HepG2 (cell line): Measurements from ENCODE around the gene HSD17B8. TPM values are rescaled to one million over a fixed set of nuclear protein-coding genes. Genes with fewer than 3 reads are reported as not detected.
A peak's percentile ranks its signal among the peaks of the same experiment; 100 is the strongest.

Source experiments
- ATF1 ChIP-seq: IDR thresholded peaks from 2 replicates; pipeline ENCODE4 v1.6.1; 2016; ENCODE audit warnings: mild to moderate bottlenecking, control low read depth
- GMEB2 ChIP-seq: IDR thresholded peaks from 2 replicates; pipeline ENCODE4 v1.6.1; 2016; ENCODE audit warnings: missing biosample characterization, missing genetic modification reagents, low read depth
- GTF3A ChIP-seq: sonication (generic); formaldehyde crosslinking; conservative IDR thresholded peaks from 2 replicates; pipeline ENCODE4 v1.4.0; 2020; ENCODE audit warnings: mild to moderate bottlenecking, missing genetic modification reagents
- HIVEP1 ChIP-seq: sonication (generic); formaldehyde crosslinking; IDR thresholded peaks from 2 replicates; pipeline ENCODE4 v1.4.0; 2020; ENCODE audit warnings: mild to moderate bottlenecking, missing genetic modification reagents
- NAIF1 ChIP-seq: sonication (generic); formaldehyde crosslinking; IDR thresholded peaks from 2 replicates; pipeline ENCODE4 v1.5.0; 2020; ENCODE audit warnings: mild to moderate bottlenecking, missing genetic modification reagents, borderline replicate concordance
- ONECUT2 ChIP-seq: sonication (generic); formaldehyde crosslinking; IDR thresholded peaks from 2 replicates; pipeline ENCODE4 v1.4.0; 2020; ENCODE audit warnings: missing genetic modification reagents
- SMYD3 ChIP-seq: sonication (generic); formaldehyde crosslinking; IDR thresholded peaks from 2 replicates; pipeline ENCODE4 v1.8.1; 2023; ENCODE audit warnings: mild to moderate bottlenecking, missing genetic modification reagents
- ZMAT3 ChIP-seq: sonication (generic); formaldehyde crosslinking; conservative IDR thresholded peaks from 2 replicates; pipeline ENCODE4 v1.7.0; 2021; ENCODE audit warnings: missing genetic modification reagents
- ZNF138 ChIP-seq: sonication (generic); formaldehyde crosslinking; IDR thresholded peaks from 2 replicates; pipeline ENCODE4 v1.5.0; 2020; ENCODE audit warnings: mild to moderate bottlenecking, low read depth, missing genetic modification reagents
- ZNF232 ChIP-seq: sonication (generic); formaldehyde crosslinking; IDR thresholded peaks from 2 replicates; pipeline ENCODE4 v1.4.0; 2020; ENCODE audit warnings: missing genetic modification reagents, borderline replicate concordance
- ZNF556 ChIP-seq: sonication (generic); formaldehyde crosslinking; IDR thresholded peaks from 2 replicates; pipeline ENCODE4 v1.4.0; 2020; ENCODE audit warnings: mild to moderate bottlenecking, missing genetic modification reagents, borderline replicate concordance
- ZNF619 ChIP-seq: sonication (generic); formaldehyde crosslinking; IDR thresholded peaks from 2 replicates; pipeline ENCODE4 v1.4.0; 2020; ENCODE audit warnings: mild to moderate bottlenecking, missing genetic modification reagents
- ZSCAN20 ChIP-seq: sonication (generic); formaldehyde crosslinking; IDR thresholded peaks from 2 replicates; pipeline ENCODE4 v1.4.0; 2020; ENCODE audit warnings: missing genetic modification reagents, mild to moderate bottlenecking, borderline replicate concordance
- ZSCAN30 ChIP-seq: sonication (generic); formaldehyde crosslinking; IDR thresholded peaks from 2 replicates; pipeline ENCODE4 v1.5.0; 2020; ENCODE audit warnings: mild to moderate bottlenecking, missing genetic modification reagents
- polyA plus RNA-seq, 8 experiments: library from polyadenylated mRNA; depleted of rRNA in 3 of 8; stranded (reverse) in 7 of 8; unstranded in 1 of 8; fragments of >200 nt; fragmentation: Illumina TruSeq in 4 of 8; extraction: Trizol in 4 of 8; gene quantifications; 2 replicates each; pipeline versions ENCODE4 v1.2.1 to v1.2.3, GENCODE V29; 2011 to 2016; ENCODE audit warnings: low read depth in 4 of 8, missing spikeins in 1 of 8, mixed read lengths in 1 of 8; ENCODE audit not compliant: insufficient read depth in 1 of 8
- total RNA-seq, 5 experiments: library from RNA; depleted of rRNA; stranded (reverse); fragments of >200 nt; fragmentation: Illumina TruSeq; extraction: Trizol; gene quantifications; 2 replicates each; pipeline ENCODE4 v1.2.3, GENCODE V29; 2016; ENCODE audit warnings: low read depth in 1 of 5
- TF ChIP-seq, protein P1 (sequence below): sonication (generic); formaldehyde crosslinking; IDR thresholded peaks from one replicate; pipeline ENCODE4 v1.5.1; 2020; ENCODE audit warnings: mild to moderate bottlenecking, missing genetic modification reagents; ENCODE audit errors: not compliant biosample characterization
- TF ChIP-seq, protein P2 (sequence below): IDR thresholded peaks from 2 replicates; pipeline ENCODE4 v1.6.1; 2016; ENCODE audit warnings: low read depth, borderline replicate concordance

HSD17B8 gene
- total and polyA plus RNA-seq, 2 of the 13 experiments (the other 11 are each of a cell fraction or from before 2014, with no cell fraction given), result 12.6 to 20.1 TPM

- TF ChIP-seq, protein P1, sequence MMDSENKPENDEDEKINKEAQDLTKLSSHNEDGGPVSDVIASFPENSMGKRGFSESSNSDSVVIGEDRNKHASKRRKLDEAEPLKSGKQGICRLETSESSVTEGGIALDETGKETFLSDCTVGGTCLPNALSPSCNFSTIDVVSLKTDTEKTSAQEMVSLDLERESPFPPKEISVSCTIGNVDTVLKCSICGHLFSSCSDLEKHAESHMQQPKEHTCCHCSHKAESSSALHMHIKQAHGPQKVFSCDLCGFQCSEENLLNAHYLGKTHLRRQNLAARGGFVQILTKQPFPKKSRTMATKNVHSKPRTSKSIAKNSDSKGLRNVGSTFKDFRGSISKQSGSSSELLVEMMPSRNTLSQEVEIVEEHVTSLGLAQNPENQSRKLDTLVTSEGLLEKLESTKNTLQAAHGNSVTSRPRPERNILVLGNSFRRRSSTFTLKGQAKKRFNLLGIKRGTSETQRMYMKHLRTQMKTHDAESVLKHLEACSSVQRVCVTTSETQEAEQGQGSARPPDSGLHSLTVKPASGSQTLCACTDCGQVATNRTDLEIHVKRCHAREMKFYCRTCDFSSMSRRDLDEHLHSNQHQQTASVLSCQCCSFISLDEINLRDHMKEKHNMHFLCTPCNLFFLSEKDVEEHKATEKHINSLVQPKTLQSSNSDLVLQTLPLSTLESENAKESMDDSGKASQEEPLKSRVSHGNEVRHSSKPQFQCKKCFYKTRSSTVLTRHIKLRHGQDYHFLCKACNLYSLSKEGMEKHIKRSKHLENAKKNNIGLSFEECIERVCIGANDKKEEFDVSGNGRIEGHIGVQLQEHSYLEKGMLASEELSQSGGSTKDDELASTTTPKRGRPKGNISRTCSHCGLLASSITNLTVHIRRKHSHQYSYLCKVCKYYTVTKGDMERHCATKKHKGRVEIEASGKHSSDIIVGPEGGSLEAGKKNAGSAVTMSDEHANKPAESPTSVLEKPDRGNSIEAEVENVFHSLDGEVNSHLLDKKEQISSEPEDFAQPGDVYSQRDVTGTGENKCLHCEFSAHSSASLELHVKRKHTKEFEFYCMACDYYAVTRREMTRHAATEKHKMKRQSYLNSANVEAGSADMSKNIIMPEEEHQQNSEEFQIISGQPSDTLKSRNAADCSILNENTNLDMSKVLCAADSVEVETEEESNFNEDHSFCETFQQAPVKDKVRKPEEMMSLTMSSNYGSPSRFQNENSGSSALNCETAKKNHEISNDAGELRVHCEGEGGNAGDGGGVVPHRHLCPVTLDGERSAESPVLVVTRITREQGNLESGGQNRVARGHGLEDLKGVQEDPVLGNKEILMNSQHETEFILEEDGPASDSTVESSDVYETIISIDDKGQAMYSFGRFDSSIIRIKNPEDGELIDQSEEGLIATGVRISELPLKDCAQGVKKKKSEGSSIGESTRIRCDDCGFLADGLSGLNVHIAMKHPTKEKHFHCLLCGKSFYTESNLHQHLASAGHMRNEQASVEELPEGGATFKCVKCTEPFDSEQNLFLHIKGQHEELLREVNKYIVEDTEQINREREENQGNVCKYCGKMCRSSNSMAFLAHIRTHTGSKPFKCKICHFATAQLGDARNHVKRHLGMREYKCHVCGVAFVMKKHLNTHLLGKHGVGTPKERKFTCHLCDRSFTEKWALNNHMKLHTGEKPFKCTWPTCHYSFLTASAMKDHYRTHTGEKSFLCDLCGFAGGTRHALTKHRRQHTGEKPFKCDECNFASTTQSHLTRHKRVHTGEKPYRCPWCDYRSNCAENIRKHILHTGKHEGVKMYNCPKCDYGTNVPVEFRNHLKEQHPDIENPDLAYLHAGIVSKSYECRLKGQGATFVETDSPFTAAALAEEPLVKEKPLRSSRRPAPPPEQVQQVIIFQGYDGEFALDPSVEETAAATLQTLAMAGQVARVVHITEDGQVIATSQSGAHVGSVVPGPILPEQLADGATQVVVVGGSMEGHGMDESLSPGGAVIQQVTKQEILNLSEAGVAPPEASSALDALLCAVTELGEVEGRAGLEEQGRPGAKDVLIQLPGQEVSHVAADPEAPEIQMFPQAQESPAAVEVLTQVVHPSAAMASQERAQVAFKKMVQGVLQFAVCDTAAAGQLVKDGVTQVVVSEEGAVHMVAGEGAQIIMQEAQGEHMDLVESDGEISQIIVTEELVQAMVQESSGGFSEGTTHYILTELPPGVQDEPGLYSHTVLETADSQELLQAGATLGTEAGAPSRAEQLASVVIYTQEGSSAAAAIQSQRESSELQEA (CRISPR knock-in tag), result peak; percentile 77
- peak; percentile 19; the same call in 1 of the 2 replicates for TF ChIP-seq ZNF619 (CRISPR knock-in tag)
- 0 out of 2 replicates have a peak, but pooled peaks have one; percentile 38 for TF ChIP-seq ZMAT3 (CRISPR knock-in tag)
- peak; percentile 53; the same call in 1 of the 2 replicates for TF ChIP-seq NAIF1 (CRISPR knock-in tag)
- TF ChIP-seq HIVEP1, result no peak; the same call in 1 of the 2 replicates
- TF ChIP-seq SMYD3 (CRISPR knock-in tag), result no peak
- no peak for TF ChIP-seq GTF3A (CRISPR knock-in tag)
- TF ChIP-seq ZNF556 (CRISPR knock-in tag), result peak; percentile 82
- 0 out of 2 replicates have a peak, but pooled peaks have one; percentile 56 for TF ChIP-seq ZNF138 (CRISPR knock-in tag)
- peak; percentile 71; the same call in 1 of the 2 replicates for TF ChIP-seq ZSCAN20 (CRISPR knock-in tag)
- 0 out of 2 replicates have a peak, but pooled peaks have one; percentile 62 for TF ChIP-seq ZNF232 (CRISPR knock-in tag)
- no peak for TF ChIP-seq ONECUT2 (CRISPR knock-in tag)
- TF ChIP-seq, protein P2, sequence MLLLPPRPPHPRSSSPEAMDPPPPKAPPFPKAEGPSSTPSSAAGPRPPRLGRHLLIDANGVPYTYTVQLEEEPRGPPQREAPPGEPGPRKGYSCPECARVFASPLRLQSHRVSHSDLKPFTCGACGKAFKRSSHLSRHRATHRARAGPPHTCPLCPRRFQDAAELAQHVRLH (CRISPR knock-in tag), result peak; percentile 86
- TF ChIP-seq ZSCAN30 (CRISPR knock-in tag), result no peak
- no peak for TF ChIP-seq GMEB2 (CRISPR knock-in tag)
- TF ChIP-seq ATF1, result peak; percentile 67; the same call in 1 of the 2 replicates
Observed at GRCh38 chr6:33248932-33249731, 44.7 kb downstream of the HSD17B8 start (continued).
